ENCODE results near the gene PLD6.
A peak's percentile ranks its signal among the peaks of the same experiment; 100 is the strongest.

Gene PLD6

DNA sequence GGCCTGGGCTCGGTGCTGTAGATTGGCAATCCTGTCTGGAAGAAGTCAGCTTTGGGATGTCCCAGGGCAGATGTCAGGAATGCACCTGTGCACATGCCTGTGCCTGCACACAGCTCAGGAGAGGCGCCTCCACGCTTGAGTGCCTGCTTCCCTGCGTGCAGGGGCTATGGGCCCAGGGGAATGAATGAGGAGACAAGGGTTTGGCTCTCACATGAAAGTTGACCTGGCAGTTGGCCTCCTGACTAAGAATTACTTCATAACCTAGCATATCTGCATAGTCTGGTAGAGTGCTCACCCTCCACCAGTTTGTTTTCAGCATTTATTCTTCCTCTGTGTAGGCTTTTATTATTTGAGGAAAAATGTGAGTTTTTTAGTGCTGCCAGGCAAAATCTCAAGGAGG, 50.0 kb downstream of the PLD6 start:
- no peak for DNase-seq (ENCODE audit: low read depth in 2 of 2)

- DNase-seq (ENCODE audit: low read depth in 2 of 2) = no peak
Measured at GRCh38 chr17:17155568-17155967, 50.6 kb downstream of the PLD6 start.

- no peak for DNase-seq (ENCODE audit: low read depth in 2 of 2)
Measured at GRCh38 chr17:17154981-17155380, 51.2 kb downstream of the PLD6 start.

DNA sequence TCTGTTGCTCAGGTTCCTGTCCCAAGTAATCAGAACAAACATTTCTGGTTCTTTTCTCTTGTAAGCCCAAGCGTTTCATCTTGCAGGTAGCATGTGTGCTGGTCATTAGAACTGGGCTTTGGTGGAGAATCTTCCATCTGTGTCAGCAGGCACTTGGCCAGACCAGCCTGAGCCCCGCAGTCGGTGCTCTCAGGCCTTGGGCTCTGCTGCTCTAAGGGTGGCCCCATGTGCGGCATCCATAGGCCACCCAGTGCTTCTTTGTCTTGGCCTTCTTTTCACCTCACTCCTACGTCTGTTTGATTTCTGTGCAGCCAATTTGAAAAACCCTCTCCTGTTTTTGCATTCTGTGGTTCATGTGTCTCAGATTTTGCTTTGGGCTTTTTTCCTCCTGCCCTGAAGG, 51.6 kb downstream of the PLD6 start:
- DNase-seq (ENCODE audit: low read depth in 2 of 2) = no peak

GRCh38 chr17:17153709-17154108, 52.4 kb downstream of the PLD6 start:
- DNase-seq (ENCODE audit: low read depth in 2 of 2) = no peak

GRCh38 chr17:17153071-17153470, 53.1 kb downstream of the PLD6 start:
- DNase-seq (ENCODE audit: low read depth in 2 of 2) = no peak

DNA sequence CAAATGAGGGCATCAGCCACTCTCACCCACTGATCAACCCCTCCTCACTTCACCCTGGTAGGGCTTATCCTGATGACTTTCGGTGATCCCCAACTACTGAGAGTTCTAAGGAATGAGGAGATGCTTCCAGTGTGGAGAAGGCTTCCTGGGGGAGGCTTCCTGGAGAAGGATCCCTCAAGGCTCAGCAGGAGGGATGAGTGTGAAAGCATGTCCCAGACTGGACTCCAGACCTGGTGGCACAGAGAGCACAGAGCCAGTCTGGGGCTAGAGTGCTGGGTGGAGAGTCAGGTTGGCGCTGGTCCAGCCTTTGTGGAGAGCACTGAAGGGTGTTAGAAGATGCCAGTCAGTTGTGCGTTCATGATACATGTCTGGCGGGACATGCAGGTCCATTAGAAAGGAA, 53.7 kb downstream of the PLD6 start:
- DNase-seq (ENCODE audit: low read depth in 2 of 2) = no peak

GRCh38 chr17:17151962-17152361, 54.2 kb downstream of the PLD6 start:
- DNase-seq (ENCODE audit: low read depth in 2 of 2) = peak in 1 of 2 donors; percentile 18

DNA sequence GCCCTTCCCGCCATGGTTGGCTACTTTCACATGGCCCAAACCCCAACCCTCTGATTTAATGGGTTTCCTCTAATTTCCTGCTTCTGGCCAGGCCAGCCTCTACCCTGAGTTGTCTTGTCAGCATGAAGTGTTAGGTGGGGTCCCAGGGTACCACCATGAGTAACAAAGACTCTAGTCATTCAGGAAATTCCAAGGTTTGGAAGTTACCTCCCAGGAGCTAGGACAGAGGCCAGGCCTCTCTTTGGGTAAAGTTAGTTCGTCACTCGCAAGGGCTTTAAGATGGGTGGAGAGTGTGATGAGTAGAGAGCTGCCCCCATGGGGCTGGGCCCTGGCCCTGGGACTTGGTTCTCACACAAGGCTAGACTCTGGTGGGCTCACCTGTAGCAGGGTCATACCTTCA, 54.6 kb downstream of the PLD6 start:
- no peak for DNase-seq (ENCODE audit: low read depth in 2 of 2)

DNA sequence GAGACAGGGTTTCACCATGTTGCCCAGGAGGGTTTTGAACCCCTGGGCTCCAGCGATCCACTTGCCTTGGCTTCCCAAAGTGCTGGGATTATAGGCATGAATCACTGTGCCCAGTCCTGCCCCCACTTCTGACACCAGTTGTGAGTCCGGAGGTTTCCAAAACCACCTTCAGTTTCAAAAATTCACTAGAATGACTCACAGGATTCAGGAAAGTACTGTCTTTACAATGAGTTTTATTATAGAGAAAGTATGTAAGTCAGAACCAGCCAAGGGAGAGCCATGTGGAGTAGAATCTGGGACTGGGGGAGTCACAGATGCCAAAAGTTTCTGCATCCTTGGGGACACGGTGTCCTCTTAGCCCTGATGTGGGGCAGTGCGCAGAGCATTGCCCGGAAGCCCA, 55.1 kb downstream of the PLD6 start:
- no peak for DNase-seq (ENCODE audit: low read depth in 2 of 2)
